Astrocyte of the hippocampus (primary cell): ENCODE data around the gene CNPY1.
A peak's percentile ranks its signal among the peaks of the same experiment; 100 is the strongest.

ENCODE experiments used
- DNase-seq: peaks from one replicate; pipeline ENCODE4 v3.0.0; 2011; ENCODE audit warnings: low read depth, low spot score

CNPY1 gene

GRCh38 chr7:155558961-155559360, 12.6 kb upstream of the CNPY1 start:
- DNase-seq: no peak

GRCh38 chr7:155558351-155558750, 12.0 kb upstream of the CNPY1 start:
- no peak for DNase-seq

- DNase-seq: no peak
Observed at GRCh38 chr7:155557778-155558177, 11.4 kb upstream of the CNPY1 start.

GRCh38 chr7:155556763-155557162, 10.4 kb upstream of the CNPY1 start:
- no peak for DNase-seq

GRCh38 chr7:155555116-155555695, 8.8 kb upstream of the CNPY1 start:
- DNase-seq: no peak

GRCh38 chr7:155553871-155554270, 7.5 kb upstream of the CNPY1 start:
- DNase-seq: no peak

GRCh38 chr7:155551785-155552611, 5.6 kb upstream of the CNPY1 start:
- no peak for DNase-seq

- DNase-seq: no peak
Observed at GRCh38 chr7:155550916-155551315, 4.6 kb upstream of the CNPY1 start.

- DNase-seq: no peak
Observed at GRCh38 chr7:155549226-155549625, 2.9 kb upstream of the CNPY1 start.

- DNase-seq: no peak
Observed at GRCh38 chr7:155547161-155547791, 917 bp upstream of the CNPY1 start.

GRCh38 chr7:155545348-155545747, 1.0 kb downstream of the CNPY1 start:
- DNase-seq: no peak

- DNase-seq: no peak
Observed at GRCh38 chr7:155544485-155544884, 1.9 kb downstream of the CNPY1 start.

GRCh38 chr7:155543926-155544325, 2.4 kb downstream of the CNPY1 start:
- no peak for DNase-seq

GRCh38 chr7:155543011-155543876, 3.1 kb downstream of the CNPY1 start:
- DNase-seq: peak; percentile 52

GRCh38 chr7:155541986-155542675, 4.2 kb downstream of the CNPY1 start:
- no peak for DNase-seq

GRCh38 chr7:155540553-155540952, 5.8 kb downstream of the CNPY1 start:
- DNase-seq: no peak

- no peak for DNase-seq
Observed at GRCh38 chr7:155538293-155538692, 8.1 kb downstream of the CNPY1 start.

- no peak for DNase-seq
Observed at GRCh38 chr7:155536451-155536850, 9.9 kb downstream of the CNPY1 start.

- no peak for DNase-seq
Observed at GRCh38 chr7:155534691-155535090, 11.7 kb downstream of the CNPY1 start.

- DNase-seq: peak; percentile 49
Observed at GRCh38 chr7:155533827-155534690, 12.3 kb downstream of the CNPY1 start.
